Measurements from ENCODE around the gene NDUFS7. TPM values are rescaled to one million over a fixed set of nuclear protein-coding genes. Genes with fewer than 3 reads are reported as not detected.
A peak's percentile ranks its signal among the peaks of the same experiment; 100 is the strongest.

Gene NDUFS7
- polyA plus RNA-seq, 2 of the 4 experiments (the other 2 are of a cell fraction) = 19.3 to 68.9 TPM

GRCh38 chr19:1355568-1356507, 27.9 kb upstream of the NDUFS7 start:
- FAIRE-seq (no peak), DNase-seq (ENCODE audit: low read depth in 1 of 2, low spot score in 1 of 2) (no peak), ATAC-seq (no peak)
- TF ChIP-seq CBX8 (IDR thresholded peaks at IDR 0.05) (no peak), HOXB13 (CRISPR knock-in tag; IDR thresholded peaks at IDR 0.05; ENCODE audit: low read depth) (no peak), ZSCAN20 (CRISPR knock-in tag; IDR thresholded peaks at IDR 0.05) (no peak), CEBPB (IDR thresholded peaks at IDR 0.05) (no peak), RCOR1 (IDR thresholded peaks at IDR 0.05; ENCODE audit: low read depth, low read length) (no peak), E2F6 (IDR thresholded peaks at IDR 0.05; ENCODE audit: borderline replicate concordance, low read depth) (no peak), EP300 (IDR thresholded peaks at IDR 0.05) (no peak), HOXB5 (CRISPR knock-in tag; IDR thresholded peaks at IDR 0.05) (no peak), RARB (CRISPR knock-in tag; IDR thresholded peaks at IDR 0.05) (no peak), JUNB (IDR thresholded peaks at IDR 0.05) (no peak), TFCP2L1 (CRISPR knock-in tag; IDR thresholded peaks at IDR 0.05) (no peak), MYC (IDR thresholded peaks at IDR 0.05; ENCODE audit: borderline replicate concordance, low read length) (no peak), NFE2L2 (conservative IDR thresholded peaks at IDR 0.05; ENCODE audit: low read length) (no peak)
- TF ChIP-seq, protein P1, sequence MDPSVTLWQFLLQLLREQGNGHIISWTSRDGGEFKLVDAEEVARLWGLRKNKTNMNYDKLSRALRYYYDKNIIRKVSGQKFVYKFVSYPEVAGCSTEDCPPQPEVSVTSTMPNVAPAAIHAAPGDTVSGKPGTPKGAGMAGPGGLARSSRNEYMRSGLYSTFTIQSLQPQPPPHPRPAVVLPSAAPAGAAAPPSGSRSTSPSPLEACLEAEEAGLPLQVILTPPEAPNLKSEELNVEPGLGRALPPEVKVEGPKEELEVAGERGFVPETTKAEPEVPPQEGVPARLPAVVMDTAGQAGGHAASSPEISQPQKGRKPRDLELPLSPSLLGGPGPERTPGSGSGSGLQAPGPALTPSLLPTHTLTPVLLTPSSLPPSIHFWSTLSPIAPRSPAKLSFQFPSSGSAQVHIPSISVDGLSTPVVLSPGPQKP (IDR thresholded peaks at IDR 0.05; ENCODE audit: low read depth, low read length) = no peak
- TF ChIP-seq, protein P2, sequence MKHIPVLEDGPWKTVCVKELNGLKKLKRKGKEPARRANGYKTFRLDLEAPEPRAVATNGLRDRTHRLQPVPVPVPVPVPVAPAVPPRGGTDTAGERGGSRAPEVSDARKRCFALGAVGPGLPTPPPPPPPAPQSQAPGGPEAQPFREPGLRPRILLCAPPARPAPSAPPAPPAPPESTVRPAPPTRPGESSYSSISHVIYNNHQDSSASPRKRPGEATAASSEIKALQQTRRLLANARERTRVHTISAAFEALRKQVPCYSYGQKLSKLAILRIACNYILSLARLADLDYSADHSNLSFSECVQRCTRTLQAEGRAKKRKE (CRISPR knock-in tag; IDR thresholded peaks at IDR 0.05; ENCODE audit: low read depth) = no peak
- TF ChIP-seq, protein P3, sequence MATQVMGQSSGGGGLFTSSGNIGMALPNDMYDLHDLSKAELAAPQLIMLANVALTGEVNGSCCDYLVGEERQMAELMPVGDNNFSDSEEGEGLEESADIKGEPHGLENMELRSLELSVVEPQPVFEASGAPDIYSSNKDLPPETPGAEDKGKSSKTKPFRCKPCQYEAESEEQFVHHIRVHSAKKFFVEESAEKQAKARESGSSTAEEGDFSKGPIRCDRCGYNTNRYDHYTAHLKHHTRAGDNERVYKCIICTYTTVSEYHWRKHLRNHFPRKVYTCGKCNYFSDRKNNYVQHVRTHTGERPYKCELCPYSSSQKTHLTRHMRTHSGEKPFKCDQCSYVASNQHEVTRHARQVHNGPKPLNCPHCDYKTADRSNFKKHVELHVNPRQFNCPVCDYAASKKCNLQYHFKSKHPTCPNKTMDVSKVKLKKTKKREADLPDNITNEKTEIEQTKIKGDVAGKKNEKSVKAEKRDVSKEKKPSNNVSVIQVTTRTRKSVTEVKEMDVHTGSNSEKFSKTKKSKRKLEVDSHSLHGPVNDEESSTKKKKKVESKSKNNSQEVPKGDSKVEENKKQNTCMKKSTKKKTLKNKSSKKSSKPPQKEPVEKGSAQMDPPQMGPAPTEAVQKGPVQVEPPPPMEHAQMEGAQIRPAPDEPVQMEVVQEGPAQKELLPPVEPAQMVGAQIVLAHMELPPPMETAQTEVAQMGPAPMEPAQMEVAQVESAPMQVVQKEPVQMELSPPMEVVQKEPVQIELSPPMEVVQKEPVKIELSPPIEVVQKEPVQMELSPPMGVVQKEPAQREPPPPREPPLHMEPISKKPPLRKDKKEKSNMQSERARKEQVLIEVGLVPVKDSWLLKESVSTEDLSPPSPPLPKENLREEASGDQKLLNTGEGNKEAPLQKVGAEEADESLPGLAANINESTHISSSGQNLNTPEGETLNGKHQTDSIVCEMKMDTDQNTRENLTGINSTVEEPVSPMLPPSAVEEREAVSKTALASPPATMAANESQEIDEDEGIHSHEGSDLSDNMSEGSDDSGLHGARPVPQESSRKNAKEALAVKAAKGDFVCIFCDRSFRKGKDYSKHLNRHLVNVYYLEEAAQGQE (IDR thresholded peaks at IDR 0.05) = no peak
- TF ChIP-seq, protein P4, sequence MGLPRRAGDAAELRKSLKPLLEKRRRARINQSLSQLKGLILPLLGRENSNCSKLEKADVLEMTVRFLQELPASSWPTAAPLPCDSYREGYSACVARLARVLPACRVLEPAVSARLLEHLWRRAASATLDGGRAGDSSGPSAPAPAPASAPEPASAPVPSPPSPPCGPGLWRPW (IDR thresholded peaks at IDR 0.05) = no peak
- Histone ChIP-seq H3K4me1 (peaks cover 13% of the 10 kb centered on the region), H3K9me3 (no peaks in the 10 kb centered on the region), H3K4me2 (peak overlapping the region; percentile 96), H3K4me3 (peak overlapping the region; percentile 92), H3K27ac (peak overlapping the region; percentile 94 to 100; a peak in 5 of 6 replicates)
- POLR2A ChIA-PET = no interaction called here
- CTCF ChIA-PET = interaction anchor here (0.7 to 4.4 kb wide), 2 partner anchors 14 to 41 kb away, joined by 3 to 27 read pairs; no protein-coding TSS in a partner anchor
- 63% methylated on average over 28 of the region's 32 CpGs for WGBS (ENCODE audit: missing lambda C conversion rate)

DNA sequence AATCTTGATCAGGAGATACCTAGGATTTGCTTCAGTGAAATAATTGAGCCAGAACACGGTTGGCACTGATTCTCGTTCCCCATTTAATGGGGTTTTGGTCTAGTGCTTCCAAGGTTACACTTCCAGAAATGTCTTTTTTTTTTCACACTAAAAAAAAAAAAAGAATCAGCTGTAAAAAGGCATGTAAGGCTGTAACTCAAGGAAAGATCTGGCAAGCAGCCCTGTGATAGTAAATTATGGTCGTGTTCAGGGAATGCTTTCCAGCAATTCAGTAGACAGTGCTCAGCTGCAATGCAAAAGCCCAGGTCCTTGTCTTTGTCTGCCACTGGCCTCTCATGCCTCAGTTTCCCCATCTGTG, 27.2 kb upstream of the NDUFS7 start:
- FAIRE-seq = no peak
- H3K4me3 ChIP-seq = no peak overlapping the region
- CTCF ChIA-PET = interaction anchor here (0.7 to 4.4 kb wide), 2 partner anchors 14 to 42 kb away, joined by 3 to 27 read pairs; no protein-coding TSS in a partner anchor
- TF ChIP-seq NFE2L2 (conservative IDR thresholded peaks at IDR 0.05; ENCODE audit: low read length) (no peak), CHD4 (IDR thresholded peaks at IDR 0.05; ENCODE audit: borderline replicate concordance) (no peak), MAFK (IDR thresholded peaks at IDR 0.05; ENCODE audit: partially characterized antibody) (no peak), CEBPB (IDR thresholded peaks at IDR 0.05) (no peak), POLR2AphosphoS2 (conservative IDR thresholded peaks at IDR 0.05; ENCODE audit: low read length) (no peak), CBX8 (IDR thresholded peaks at IDR 0.05) (no peak), RCOR1 (IDR thresholded peaks at IDR 0.05; ENCODE audit: low read depth, low read length) (no peak), FOXS1 (CRISPR knock-in tag; IDR thresholded peaks at IDR 0.05) (no peak), KDM1A (IDR thresholded peaks at IDR 0.05; ENCODE audit: low read depth) (no peak), JUNB (IDR thresholded peaks at IDR 0.05) (no peak), PHF8 (IDR thresholded peaks at IDR 0.05; ENCODE audit: borderline replicate concordance, low read depth) (no peak)
- TF ChIP-seq, protein P2 (CRISPR knock-in tag; IDR thresholded peaks at IDR 0.05; ENCODE audit: low read depth) = no peak
- TF ChIP-seq, protein P3 (IDR thresholded peaks at IDR 0.05) = no peak

More for the DNA sequence above, 27.2 kb upstream of the NDUFS7 start:
- H3K4me1 ChIP-seq = peaks cover 14% of the 10 kb centered on the region
- H3K9me3 ChIP-seq = no peaks in the 10 kb centered on the region
- ATAC-seq (no peak), DNase-seq (ENCODE audit: low read depth in 1 of 2, low spot score in 1 of 2) (no peak)
- H3K4me2 ChIP-seq = peak overlapping the region; percentile 96; the same call in 1 of the 3 replicates
- H3K27ac ChIP-seq = no peak overlapping the region
- POLR2A ChIA-PET = interaction anchor here (0.6 kb wide), 1 partner anchor 27 kb away, joined by 3 read pairs; no protein-coding TSS in a partner anchor
- WGBS (ENCODE audit: missing lambda C conversion rate) = 83% methylated on average over 3 of the region's 3 CpGs

Data from A549 (cell line).